Activated CD4-positive, CD25-positive, alpha-beta regulatory T cell (primary cell): ENCODE measurements around the gene TRAK2.
"Not testable (repeated sequence)": the region's sequence is repeated elsewhere in the genome, so short reads cannot be mapped to it uniquely, and the experiment has no call there.

ENCODE experiments used
- DNase-seq, 4 experiments: peaks; one replicate each; lab custom pipeline; 2025; lab: John Stamatoyannopoulos, UW

Gene TRAK2

DNA sequence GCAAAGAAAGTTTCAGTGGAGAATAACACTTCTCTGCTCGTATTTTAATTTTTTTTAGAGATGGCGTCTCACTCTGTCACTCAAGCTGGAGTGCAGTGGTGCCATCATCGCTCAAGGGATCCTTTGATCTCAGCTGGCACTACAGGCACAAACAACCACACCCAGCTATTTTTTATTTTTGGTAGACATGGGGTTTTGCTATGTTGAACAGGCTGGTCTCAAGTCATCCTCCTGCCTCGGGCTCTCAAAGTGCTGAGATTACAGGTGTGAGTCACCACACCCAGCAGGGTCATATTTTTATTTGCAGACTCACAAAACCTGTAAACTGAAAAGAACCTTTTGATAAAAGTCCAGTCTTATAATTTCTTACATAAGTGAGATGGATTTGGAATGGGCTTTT, 2.6 kb downstream of the TRAK2 start:
- peak in 1 of 4 experiments; percentile 22 for DNase-seq

GRCh38 chr2:201448061-201448460, 3.2 kb downstream of the TRAK2 start:
- DNase-seq = no peak

- no peak for DNase-seq
Observed at GRCh38 chr2:201447086-201447485, 4.2 kb downstream of the TRAK2 start.

DNA sequence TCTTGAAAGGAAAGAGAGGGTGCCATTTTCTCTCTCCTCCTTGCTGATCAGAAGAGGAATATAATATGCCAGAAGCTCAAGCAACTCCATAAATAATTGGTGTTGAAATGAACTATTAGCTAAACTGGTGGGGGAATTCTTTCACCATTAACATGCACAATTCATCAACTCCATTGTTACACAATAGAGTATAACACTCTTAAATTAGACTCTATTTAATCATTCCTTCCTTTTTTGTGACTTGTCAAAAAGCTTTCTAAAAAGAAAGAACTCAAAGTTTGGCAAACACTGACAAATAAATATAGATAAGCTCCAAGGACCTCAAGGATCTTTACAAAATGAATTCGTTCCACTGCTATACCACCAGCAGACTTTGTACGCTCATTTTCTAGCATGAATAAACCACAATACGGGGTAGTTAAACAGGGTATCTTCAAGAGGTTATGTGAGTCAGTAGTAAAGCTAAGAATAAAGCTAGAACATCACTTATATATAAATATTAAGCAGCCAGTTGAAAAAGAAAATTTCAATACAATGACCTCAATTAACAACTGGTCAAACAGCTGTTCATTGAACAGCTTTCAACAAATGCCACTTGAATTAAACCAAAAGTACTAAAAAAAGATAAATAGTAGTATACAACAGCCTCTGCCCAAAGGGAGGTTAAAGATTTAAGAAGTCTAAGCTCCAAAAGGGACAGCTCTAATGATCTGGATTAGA, 6.4 kb downstream of the TRAK2 start:
- DNase-seq = no peak

DNA sequence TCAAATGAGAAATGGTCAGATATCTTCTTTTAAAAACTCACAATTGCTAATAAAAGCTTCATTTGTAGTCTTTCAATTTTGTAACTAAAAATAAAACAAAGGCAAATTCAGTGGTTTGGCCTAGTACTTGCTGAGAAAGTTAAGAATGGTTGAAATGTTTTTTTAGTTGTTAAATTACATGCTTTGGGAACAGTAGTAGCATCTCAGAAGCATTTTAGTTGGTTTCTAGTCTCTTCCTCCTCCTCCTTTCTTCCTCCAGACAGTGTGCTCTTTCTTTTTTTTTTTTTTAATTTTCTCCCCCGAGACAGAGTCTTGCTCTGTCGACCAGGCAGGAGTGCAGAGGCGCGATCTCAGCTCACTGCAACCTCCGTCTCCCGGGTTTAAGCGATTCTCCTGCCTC, 9.8 kb downstream of the TRAK2 start:
- no peak for DNase-seq

- DNase-seq = no peak
Observed at GRCh38 chr2:201440182-201440581, 11.1 kb downstream of the TRAK2 start.

DNA sequence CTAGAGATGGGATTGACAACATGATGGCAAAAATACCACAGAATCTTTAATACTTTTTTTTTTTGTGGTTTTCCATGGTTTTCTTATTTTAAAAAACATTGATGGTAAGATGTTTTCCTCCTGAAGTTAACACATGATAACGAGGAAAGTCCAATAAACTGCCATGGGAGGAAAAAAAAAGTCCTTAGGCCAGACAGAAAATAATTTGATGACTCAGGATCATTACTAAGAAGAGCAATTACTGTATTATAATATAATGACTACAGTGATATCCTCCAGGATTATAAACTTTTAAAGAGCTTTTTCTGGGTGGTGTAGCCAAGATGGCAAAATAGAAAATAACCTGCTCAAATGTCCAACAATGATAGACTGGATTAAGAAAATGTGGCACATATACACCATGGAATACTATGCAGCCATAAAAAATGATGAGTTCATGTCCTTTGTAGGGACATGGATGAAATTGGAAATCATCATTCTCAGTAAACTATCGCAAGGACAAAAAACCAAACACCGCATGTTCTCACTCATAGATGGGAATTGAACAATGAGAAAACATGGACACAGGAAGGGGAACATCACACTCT, 11.8 kb downstream of the TRAK2 start:
- DNase-seq = not testable (repeated sequence)

GRCh38 chr2:201436141-201436540, 15.1 kb downstream of the TRAK2 start:
- no peak for DNase-seq

DNA sequence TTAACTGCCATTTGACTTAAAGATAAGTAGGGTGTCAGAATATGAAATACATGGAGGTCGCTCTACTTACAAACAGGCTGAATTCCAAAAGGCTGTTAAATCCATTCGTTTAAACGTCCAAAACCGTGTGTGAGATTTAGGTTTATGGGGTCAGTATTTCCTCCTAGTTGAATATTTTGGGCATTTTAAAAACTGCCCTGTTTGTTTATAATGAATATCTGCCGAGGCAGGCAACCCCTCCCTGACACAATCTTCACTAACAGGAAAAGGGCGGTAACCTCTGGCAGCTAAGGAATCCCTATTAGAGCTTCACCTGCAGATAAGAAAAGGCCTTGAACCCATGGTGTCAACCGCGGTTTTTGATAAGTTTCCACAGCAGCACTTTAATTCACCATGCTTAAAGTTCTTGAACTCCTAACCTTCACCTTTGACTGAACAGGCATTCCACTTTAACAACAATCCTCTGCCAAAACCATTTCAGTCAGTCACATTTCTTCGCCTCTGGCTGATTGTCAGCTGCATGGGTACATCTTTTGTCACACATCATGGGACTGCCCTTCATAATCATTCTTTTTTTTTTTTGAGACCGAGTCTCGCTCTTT, 17.8 kb downstream of the TRAK2 start:
- no peak for DNase-seq

- no peak for DNase-seq
Observed at GRCh38 chr2:201432621-201433393, 18.5 kb downstream of the TRAK2 start.

- DNase-seq = no peak
Observed at GRCh38 chr2:201432038-201432620, 19.1 kb downstream of the TRAK2 start.

DNA sequence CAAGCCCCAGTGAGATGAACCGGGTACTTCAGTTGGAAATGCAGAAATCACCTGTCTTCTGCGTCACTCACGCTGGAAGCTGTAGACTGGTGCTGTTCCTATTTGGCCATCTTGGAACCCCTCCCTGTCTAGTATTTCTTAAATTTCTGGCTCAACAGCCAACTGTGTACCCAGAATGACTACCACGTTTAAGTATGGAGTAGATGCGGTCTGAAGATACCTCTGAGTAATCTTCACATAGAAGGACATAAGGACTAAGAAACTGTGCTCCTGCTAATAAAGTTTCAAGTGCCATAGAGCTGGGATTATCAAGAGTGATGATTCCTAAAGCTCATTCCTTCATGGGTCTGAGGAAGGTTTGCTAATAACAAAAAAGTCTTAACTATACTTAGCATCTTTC, 20.4 kb downstream of the TRAK2 start:
- DNase-seq = no peak

DNA sequence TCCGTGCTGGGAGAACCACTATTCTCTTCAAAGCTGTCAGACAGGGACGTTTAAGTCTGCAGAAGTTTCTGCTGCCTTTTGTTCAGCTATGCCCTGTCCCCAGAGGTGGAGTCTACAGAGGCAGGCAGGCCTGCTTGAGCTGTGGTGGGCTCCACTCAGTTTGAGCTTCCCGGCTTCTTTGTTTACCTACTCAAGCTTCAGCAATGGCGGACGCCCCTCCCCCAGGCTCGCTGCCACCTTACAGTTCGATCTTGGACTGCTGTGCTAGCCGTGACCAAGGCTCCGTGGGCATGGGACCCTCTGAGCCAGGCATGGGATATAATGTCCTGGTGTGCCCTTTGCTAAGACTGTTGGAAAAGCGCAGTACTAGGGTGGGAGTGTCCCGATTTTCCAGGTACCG, 20.9 kb downstream of the TRAK2 start:
- DNase-seq = not testable (repeated sequence)

- DNase-seq = not testable (repeated sequence)
Observed at GRCh38 chr2:201429835-201430234, 21.4 kb downstream of the TRAK2 start.

DNA sequence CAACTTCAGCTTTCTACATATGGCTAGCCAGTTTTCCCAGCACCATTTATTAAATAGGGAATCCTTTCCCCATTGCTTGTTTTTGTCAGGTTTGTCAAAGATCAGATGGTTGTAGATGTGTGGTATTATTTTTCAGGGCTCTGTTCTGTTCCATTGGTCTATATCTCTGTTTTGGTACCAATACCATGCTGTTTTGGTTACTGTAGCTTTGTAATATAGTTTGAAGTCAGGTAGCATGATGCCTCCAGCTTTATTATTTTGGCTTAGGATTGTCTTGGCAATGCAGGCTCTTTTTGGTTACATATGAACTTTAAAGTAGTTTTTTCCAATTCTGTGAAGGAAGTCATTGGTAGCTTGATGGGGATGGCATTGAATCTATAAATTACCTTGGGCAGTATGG, 22.9 kb downstream of the TRAK2 start:
- not testable (repeated sequence) for DNase-seq

DNA sequence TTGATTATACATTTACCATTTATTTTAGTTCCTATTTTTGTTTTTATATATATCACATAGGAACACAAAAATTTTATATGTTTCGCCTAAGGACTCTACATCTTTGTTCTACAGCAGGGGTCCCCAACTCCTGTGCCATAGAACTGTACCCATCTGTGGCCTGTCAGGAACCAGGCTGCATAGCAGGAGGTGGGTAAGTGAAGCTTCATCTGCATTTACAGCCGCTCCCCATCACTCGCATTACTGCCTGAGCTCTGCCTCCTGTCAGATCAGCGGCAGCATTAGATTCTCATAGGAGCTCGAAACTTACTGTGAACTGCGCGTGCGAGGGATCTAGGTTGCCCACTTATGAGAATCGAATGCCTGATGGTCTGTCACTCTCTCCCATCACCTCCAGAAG, 25.3 kb downstream of the TRAK2 start:
- DNase-seq = no peak

- no peak for DNase-seq
Observed at GRCh38 chr2:201420442-201421113, 30.7 kb downstream of the TRAK2 start.

DNA sequence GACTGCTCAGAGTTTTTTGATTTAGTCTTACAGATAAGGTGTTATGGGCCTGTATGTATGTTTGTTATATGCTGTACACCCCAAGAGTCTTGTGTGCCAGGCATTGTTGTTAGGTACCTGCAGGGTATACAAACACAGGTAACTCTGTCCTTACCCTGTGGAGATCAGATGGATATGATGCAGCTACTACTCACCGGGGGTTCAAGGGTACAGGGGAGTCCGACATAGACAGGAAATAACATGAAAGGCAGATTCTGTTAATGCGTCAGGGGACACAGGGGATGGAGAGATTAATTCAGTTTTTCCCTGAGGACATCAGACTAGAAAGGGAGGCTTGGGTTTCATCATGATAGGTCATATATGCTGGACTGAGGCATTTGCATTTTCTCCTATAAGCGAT, 31.3 kb downstream of the TRAK2 start:
- no peak for DNase-seq

- no peak for DNase-seq
Observed at GRCh38 chr2:201419057-201419635, 32.1 kb downstream of the TRAK2 start.

- DNase-seq = no peak
Observed at GRCh38 chr2:201415149-201415548, 36.1 kb downstream of the TRAK2 start.
